RWPE2 (cell line): ENCODE results near the gene COX8C.
A peak's percentile ranks its signal among the peaks of the same experiment; 100 is the strongest.

Source experiments
- ATAC-seq: fragments of 200-7000 bp; cut with Tn5 transposase; 3 replicates; pipeline ENCODE4 v1.9.1; 2021; ENCODE audit warnings: low read depth
- DNase-seq: peaks from one replicate; pipeline ENCODE4 v3.0.0-alpha.2; 2020; ENCODE audit warnings: low spot score
- H3K27ac ChIP-seq: fragments of 450-650 bp; 2 replicates; pipeline ENCODE4 v1.5.1; 2017; ENCODE audit warnings: mild to moderate bottlenecking; ENCODE audit not compliant: poor library complexity, severe bottlenecking
- H3K27me3 ChIP-seq: fragments of 250-450 bp; sonication (Bioruptor Pico); 2 replicates; pipeline ENCODE4 v1.5.1; 2021; ENCODE audit warnings: mild to moderate bottlenecking, moderate library complexity; ENCODE audit not compliant: insufficient read depth, poor library complexity, severe bottlenecking
- H3K36me3 ChIP-seq: fragments of 250-450 bp; sonication (Bioruptor Pico); 2 replicates; pipeline ENCODE4 v1.5.1; 2020; ENCODE audit warnings: low read depth, mild to moderate bottlenecking, moderate library complexity
- H3K4me1 ChIP-seq: fragments of 250-450 bp; sonication (Bioruptor Pico); 2 replicates; pipeline ENCODE4 v1.5.1; 2021; ENCODE audit warnings: mild to moderate bottlenecking, moderate library complexity; ENCODE audit not compliant: insufficient read depth, poor library complexity, severe bottlenecking
- H3K4me3 ChIP-seq: fragments of 250-450 bp; sonication (Bioruptor Pico); 2 replicates; pipeline ENCODE4 v1.5.1; 2021; ENCODE audit warnings: mild to moderate bottlenecking, moderate library complexity; ENCODE audit not compliant: severe bottlenecking
- H3K9me3 ChIP-seq: fragments of 250-450 bp; sonication (Bioruptor Pico); 2 replicates; pipeline ENCODE4 v1.5.1; 2021; ENCODE audit warnings: mild to moderate bottlenecking, moderate library complexity; ENCODE audit not compliant: severe bottlenecking
- CTCF ChIP-seq: fragments of 450-650 bp; IDR thresholded peaks from one replicate; pipeline ENCODE4 v1.5.1; 2017; ENCODE audit warnings: mild to moderate bottlenecking, moderate library complexity; ENCODE audit not compliant: poor library complexity, severe bottlenecking

The COX8C gene

GRCh38 chr14:93326196-93326595 lies 20.8 kb upstream of the COX8C start:
- no peak for DNase-seq
- ATAC-seq, result no peak

GRCh38 chr14:93328546-93328945 lies 18.4 kb upstream of the COX8C start:
- no peak overlapping the region for H3K27ac ChIP-seq
- DNase-seq (no peak), ATAC-seq (no peak)
- H3K9me3 ChIP-seq, result no peaks in the 10 kb centered on the region
- no peak for TF ChIP-seq CTCF
- no peaks in the 10 kb centered on the region for H3K27me3 ChIP-seq
- no peak overlapping the region for H3K4me3 ChIP-seq
- peaks cover 21% of the 10 kb centered on the region for H3K4me1 ChIP-seq
- H3K36me3 ChIP-seq, result peaks cover 21% of the 10 kb centered on the region

More at GRCh38 chr14:93326196-93326595, 20.8 kb upstream of the COX8C start:
- Histone ChIP-seq H3K36me3 (peaks cover 29% of the 10 kb centered on the region), H3K4me3 (no peak overlapping the region), H3K4me1 (peaks cover 19% of the 10 kb centered on the region), H3K27me3 (no peaks in the 10 kb centered on the region), H3K27ac (no peak overlapping the region), H3K9me3 (no peaks in the 10 kb centered on the region)
- no peak for TF ChIP-seq CTCF

- no peak for TF ChIP-seq CTCF
- ATAC-seq, result peak; percentile 9; the same call in 2 of the 3 replicates
- H3K27ac ChIP-seq, result peak overlapping the region; percentile 82
- H3K4me3 ChIP-seq, result peak overlapping the region; percentile 97
- no peaks in the 10 kb centered on the region for H3K27me3 ChIP-seq
- H3K9me3 ChIP-seq, result no peaks in the 10 kb centered on the region
- H3K4me1 ChIP-seq, result peaks cover 26% of the 10 kb centered on the region
- DNase-seq, result no peak
- peaks cover 12% of the 10 kb centered on the region; the same call in 1 of the 2 replicates for H3K36me3 ChIP-seq
Measured at GRCh38 chr14:93329965-93330608, 16.9 kb upstream of the COX8C start.

- Histone ChIP-seq H3K27me3 (no peaks in the 10 kb centered on the region), H3K36me3 (peaks cover 8% of the 10 kb centered on the region; the same call in 1 of the 2 replicates), H3K9me3 (no peaks in the 10 kb centered on the region), H3K4me3 (peak overlapping the region; percentile 97), H3K27ac (peak overlapping the region; percentile 82), H3K4me1 (peaks cover 26% of the 10 kb centered on the region)
- ATAC-seq, result peak; percentile 58
- no peak for TF ChIP-seq CTCF
- DNase-seq, result no peak
Measured at GRCh38 chr14:93330609-93331000, 16.4 kb upstream of the COX8C start.

GRCh38 chr14:93331002-93331727 lies 15.8 kb upstream of the COX8C start:
- peak overlapping the region; percentile 82 for H3K27ac ChIP-seq
- peaks cover 26% of the 10 kb centered on the region for H3K4me1 ChIP-seq
- H3K36me3 ChIP-seq, result peaks cover 7% of the 10 kb centered on the region; the same call in 1 of the 2 replicates
- no peaks in the 10 kb centered on the region for H3K9me3 ChIP-seq
- H3K27me3 ChIP-seq, result no peaks in the 10 kb centered on the region
- TF ChIP-seq CTCF, result no peak
- ATAC-seq (no peak), DNase-seq (no peak)
- H3K4me3 ChIP-seq, result peak overlapping the region; percentile 97
